Ascending aorta (tissue), 2 donors: ENCODE data around the gene TAF11L4. TPM values are rescaled to one million over a fixed set of nuclear protein-coding genes. Genes with fewer than 3 reads are reported as not detected.
"Not testable (repeated sequence)": the region's sequence is repeated elsewhere in the genome, so short reads cannot be mapped to it uniquely, and the experiment has no call there.

Source experiments
- DNase-seq, 2 donors: peaks; one replicate each; pipeline ENCODE4 v3.0.0-alpha.2; 2019; ENCODE audit warnings: low spot score in 2 of 2
- H3K27ac ChIP-seq, 2 donors: fragments of 200-600 bp; sonication (generic); one replicate each; pipeline ENCODE4 v1.5.1; 2016 to 2017; ENCODE audit warnings: mild to moderate bottlenecking in 1 of 2
- H3K27me3 ChIP-seq: fragments of 200-600 bp; sonication (generic); one replicate; pipeline ENCODE4 v1.5.1; 2017
- H3K36me3 ChIP-seq, 2 donors: fragments of 200-600 bp; sonication (generic); one replicate each; pipeline ENCODE4 v1.5.1; 2016
- H3K4me1 ChIP-seq, 2 donors: fragments of 200-600 bp; sonication (generic); one replicate each; pipeline ENCODE4 v1.5.1; 2016 to 2017; ENCODE audit warnings: mild to moderate bottlenecking in 1 of 2
- H3K4me3 ChIP-seq, 2 donors: fragments of 200-600 bp; sonication (generic); one replicate each; pipeline ENCODE4 v1.5.1; 2016 to 2017; ENCODE audit warnings: mild to moderate bottlenecking in 1 of 2
- H3K9me3 ChIP-seq, 2 donors: fragments of 200-600 bp; sonication (generic); one replicate each; pipeline ENCODE4 v1.5.1; 2016
- intact Hi-C: fragments of 100-400 bp; cut with DNase I; formaldehyde crosslinking; loops from one replicate; pipeline ENCODE4 v1.15.1; 2023
- total RNA-seq: library from RNA; depleted of rRNA; stranded (reverse); fragments of >200 nt; gene quantifications from one replicate; pipeline ENCODE4 v1.1.0, GENCODE V29; 2016
- TF ChIP-seq, protein P1 (sequence below), 3 experiments: fragments of 200-600 bp in 2 of 3; fragments of 450-650 bp in 1 of 3; sonication (generic) in 2 of 3; IDR thresholded peaks; one replicate each; pipeline ENCODE4 v1.5.1; 2016 to 2019; ENCODE audit warnings: antibody characterized with exemption in 3 of 3, mild to moderate bottlenecking in 1 of 3, moderate library complexity in 1 of 3

TAF11L4 gene
- total RNA-seq, 1 donor from 2014 or later = not detected

DNA sequence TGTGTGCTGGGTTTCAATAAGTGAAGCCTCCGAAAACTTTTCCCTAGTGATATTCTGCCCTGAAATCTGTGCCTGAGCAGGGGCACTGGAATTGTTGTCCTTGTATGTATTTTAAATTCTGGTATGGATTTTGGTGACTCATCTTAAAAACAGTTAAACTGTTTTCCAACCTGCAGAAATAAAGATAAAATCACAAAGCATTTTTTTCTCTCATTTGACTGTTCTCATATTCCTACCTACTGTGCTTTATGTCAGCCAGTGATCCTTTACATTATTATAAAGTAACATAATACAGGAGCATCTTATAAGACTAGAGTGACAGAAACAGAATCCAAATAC lies 34.5 kb upstream of the TAF11L4 start:
- Histone ChIP-seq H3K4me3 (no peak overlapping the region), H3K9me3 (no peaks in the 10 kb centered on the region), H3K36me3 (no peaks in the 10 kb centered on the region), H3K4me1 (no peaks in the 10 kb centered on the region), H3K27me3 (no peaks in the 10 kb centered on the region), H3K27ac (no peak overlapping the region)
- no peak for DNase-seq
- TF ChIP-seq, protein P1, sequence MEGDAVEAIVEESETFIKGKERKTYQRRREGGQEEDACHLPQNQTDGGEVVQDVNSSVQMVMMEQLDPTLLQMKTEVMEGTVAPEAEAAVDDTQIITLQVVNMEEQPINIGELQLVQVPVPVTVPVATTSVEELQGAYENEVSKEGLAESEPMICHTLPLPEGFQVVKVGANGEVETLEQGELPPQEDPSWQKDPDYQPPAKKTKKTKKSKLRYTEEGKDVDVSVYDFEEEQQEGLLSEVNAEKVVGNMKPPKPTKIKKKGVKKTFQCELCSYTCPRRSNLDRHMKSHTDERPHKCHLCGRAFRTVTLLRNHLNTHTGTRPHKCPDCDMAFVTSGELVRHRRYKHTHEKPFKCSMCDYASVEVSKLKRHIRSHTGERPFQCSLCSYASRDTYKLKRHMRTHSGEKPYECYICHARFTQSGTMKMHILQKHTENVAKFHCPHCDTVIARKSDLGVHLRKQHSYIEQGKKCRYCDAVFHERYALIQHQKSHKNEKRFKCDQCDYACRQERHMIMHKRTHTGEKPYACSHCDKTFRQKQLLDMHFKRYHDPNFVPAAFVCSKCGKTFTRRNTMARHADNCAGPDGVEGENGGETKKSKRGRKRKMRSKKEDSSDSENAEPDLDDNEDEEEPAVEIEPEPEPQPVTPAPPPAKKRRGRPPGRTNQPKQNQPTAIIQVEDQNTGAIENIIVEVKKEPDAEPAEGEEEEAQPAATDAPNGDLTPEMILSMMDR (IDR thresholded peaks at IDR 0.05) = no peak
- intact Hi-C loops = loop anchor here (10.0 kb wide), 1 partner anchor 272 kb away; the partner anchor contains the start of gene BASP1

DNA sequence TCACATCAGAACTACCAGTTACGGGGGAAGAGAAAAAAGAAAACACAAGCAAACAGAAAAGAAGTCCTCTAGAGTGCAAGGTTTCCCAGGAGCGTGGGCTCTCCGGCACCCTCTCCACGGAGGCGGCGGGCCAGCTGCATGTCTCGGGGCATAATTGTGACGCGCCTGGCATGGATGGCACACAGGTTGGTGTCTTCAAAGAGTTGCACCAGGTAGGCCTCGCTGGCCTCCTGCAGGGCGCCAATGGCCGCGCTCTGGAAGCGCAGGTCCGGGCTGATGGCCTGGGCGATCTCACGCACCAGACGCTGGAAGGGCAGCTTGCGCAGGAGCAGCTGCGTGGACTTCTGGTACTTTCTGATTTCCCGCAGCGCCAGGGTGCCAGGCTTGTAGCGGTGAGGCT lies 30.3 kb upstream of the TAF11L4 start:
- H3K27ac ChIP-seq, H3K4me1 ChIP-seq, intact Hi-C loops, H3K4me3 ChIP-seq, H3K27me3 ChIP-seq, DNase-seq, H3K36me3 ChIP-seq, H3K9me3 ChIP-seq: not testable (repeated sequence)

DNA sequence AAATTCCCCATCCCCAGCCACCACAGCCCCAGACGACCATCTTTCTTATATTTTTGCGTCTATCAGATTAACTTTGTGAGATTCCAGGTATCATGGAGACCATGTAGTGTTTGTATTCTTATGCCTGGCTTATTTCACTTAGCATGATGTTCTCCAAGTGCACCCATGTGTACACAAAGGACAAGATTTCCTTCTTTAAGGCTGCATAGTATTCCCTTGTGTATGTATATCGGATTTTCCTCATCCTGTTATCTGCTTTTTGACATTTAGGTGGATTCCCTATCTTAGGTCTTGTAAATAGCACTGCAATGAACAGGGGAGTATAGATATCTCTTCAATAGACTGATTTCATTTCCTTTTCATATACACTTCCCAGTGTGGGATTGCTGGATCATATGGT lies 28.8 kb upstream of the TAF11L4 start:
- H3K36me3 ChIP-seq = no peaks in the 10 kb centered on the region
- H3K4me1 ChIP-seq = no peaks in the 10 kb centered on the region
- DNase-seq = no peak
- TF ChIP-seq, protein P1 (IDR thresholded peaks at IDR 0.05) = no peak
- H3K27ac ChIP-seq = no peak overlapping the region
- intact Hi-C loops = no loop called here
- no peaks in the 10 kb centered on the region for H3K9me3 ChIP-seq
- H3K27me3 ChIP-seq = no peaks in the 10 kb centered on the region
- H3K4me3 ChIP-seq = no peak overlapping the region

DNA sequence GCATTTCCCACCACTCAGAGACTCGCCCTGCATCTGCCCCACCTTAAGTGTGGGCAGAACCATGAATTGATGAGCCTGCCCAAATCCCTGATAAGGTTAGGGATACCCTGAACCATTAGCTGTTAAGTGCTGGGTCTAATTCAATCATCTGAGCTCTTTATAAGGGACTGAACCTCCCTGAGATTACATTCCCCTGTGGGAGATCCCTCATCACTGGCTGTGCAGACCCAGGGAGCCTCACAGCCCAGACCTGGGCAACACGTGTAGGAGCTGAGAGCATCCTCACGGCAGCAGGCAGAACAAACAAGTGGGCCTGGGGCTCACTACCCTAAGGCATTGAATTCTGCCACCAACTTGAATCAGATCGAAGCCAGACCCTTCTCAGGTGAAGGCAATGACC lies 24.2 kb upstream of the TAF11L4 start:
- no peak overlapping the region for H3K4me3 ChIP-seq
- intact Hi-C loops = no loop called here
- no peaks in the 10 kb centered on the region for H3K4me1 ChIP-seq
- no peaks in the 10 kb centered on the region for H3K9me3 ChIP-seq
- TF ChIP-seq, protein P1 (IDR thresholded peaks at IDR 0.05) = no peak
- no peaks in the 10 kb centered on the region for H3K27me3 ChIP-seq
- no peak overlapping the region for H3K27ac ChIP-seq
- no peaks in the 10 kb centered on the region for H3K36me3 ChIP-seq
- DNase-seq = no peak

DNA sequence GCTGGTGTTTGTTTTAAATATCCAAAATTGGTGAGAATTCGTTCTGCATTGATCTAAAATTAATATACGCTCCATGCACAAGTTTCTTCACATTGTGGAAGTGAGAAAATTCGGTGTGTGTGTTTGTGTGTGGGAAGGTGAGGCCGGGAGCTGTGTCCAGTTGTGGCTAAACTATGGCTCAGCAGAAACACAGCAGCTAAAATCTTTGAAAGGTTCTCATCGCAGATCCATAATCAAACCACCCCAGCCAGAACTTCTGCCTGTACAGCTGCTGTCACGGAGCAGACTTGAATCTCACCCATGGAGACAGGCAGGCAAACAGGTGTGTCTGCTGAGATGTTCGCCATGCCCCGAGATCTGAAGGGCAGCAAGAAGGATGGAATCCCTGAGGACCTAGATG lies 23.7 kb upstream of the TAF11L4 start, which contains the start of gene TAF11L2:
Gene TAF11L2, plus strand, starts transcription at position 301 of the 400 bp plus-strand sequence.
- H3K4me1 ChIP-seq, H3K27me3 ChIP-seq, H3K9me3 ChIP-seq, intact Hi-C loops, H3K36me3 ChIP-seq, H3K27ac ChIP-seq, DNase-seq, H3K4me3 ChIP-seq: not testable (repeated sequence)

DNA sequence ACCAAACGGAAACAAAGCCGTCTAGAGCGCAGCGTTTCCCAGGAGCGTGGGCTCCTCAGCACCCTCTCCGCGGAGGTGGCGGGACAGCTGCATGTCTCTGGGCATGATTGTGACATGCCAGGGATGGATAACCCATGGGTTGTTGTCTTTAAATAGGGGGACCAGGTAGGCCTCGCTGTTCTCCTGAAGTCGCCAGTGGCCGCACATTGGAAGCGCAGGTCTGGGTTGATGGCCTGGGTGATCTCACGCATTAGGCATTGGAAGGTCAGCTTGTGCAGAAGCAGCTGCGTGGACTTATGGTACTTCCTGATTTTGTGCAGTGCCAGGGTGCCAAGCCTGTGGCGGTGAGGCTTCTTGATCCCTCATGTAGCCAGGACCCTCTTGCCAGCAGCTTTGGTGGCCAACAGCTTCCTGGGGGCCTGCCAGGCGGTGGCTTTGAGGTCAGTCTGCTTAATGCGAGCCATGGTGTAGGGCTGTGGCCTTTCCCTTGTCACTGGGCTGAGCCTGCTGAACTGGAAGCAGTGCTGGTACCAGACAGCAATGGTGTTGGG lies 9.8 kb upstream of the TAF11L4 start:
- Histone ChIP-seq H3K4me3 (no peak overlapping the region), H3K27me3 (no peaks in the 10 kb centered on the region), H3K36me3 (no peaks in the 10 kb centered on the region), H3K27ac (no peak overlapping the region), H3K9me3 (no peaks in the 10 kb centered on the region), H3K4me1 (no peaks in the 10 kb centered on the region)
- intact Hi-C loops = no loop called here
- DNase-seq = no peak
- TF ChIP-seq, protein P1 (IDR thresholded peaks at IDR 0.05) = no peak

DNA sequence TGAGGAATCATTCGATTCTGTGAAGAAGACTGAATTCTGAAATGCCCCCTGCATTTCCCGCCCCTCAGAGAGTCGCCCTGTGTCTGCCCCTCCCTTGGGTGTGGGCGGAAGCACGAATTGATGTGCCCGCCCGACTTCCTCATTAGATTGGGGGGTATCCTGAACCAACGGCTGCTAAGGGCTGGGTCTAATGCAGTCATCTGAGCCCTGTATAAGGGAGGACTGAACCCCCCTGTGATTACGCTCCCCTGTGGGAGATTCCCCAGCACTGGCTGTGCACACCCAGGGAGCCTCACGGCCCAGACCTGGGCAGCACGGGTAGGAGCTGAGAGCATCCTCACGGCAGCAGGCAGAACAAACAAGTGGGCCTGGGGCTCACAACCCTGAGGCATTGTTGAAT lies 4.1 kb upstream of the TAF11L4 start:
- intact Hi-C loops, DNase-seq, H3K9me3 ChIP-seq: not testable (repeated sequence)

DNA sequence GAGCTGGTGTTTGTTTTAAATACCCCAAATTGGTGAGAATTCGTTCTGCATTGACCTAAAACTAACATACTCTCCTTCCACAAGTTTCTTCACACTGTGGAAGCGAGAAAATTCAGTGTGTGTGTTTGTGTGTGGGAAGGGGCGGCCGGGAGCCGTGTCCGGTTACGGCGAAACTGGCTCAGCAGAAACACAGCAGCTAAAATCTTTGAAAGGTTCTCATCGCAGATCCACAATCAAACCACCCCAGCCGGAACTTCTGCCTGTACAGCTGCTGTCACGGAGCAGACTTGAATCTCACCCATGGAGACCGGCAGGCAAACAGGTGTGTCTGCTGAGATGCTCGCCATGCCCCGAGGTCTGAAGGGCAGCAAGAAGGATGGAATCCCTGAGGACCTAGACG lies 3.5 kb upstream of the TAF11L4 start, which contains the start of gene TAF11L3:
Gene TAF11L3, plus strand, starts transcription at position 301 of the 400 bp plus-strand sequence.
- H3K4me3 ChIP-seq, H3K4me1 ChIP-seq, H3K9me3 ChIP-seq, DNase-seq, H3K27ac ChIP-seq, H3K36me3 ChIP-seq, intact Hi-C loops, H3K27me3 ChIP-seq: not testable (repeated sequence)

More for the DNA sequence above, 4.1 kb upstream of the TAF11L4 start:
- H3K27me3 ChIP-seq, H3K4me1 ChIP-seq, H3K27ac ChIP-seq, H3K36me3 ChIP-seq, H3K4me3 ChIP-seq: not testable (repeated sequence)

DNA sequence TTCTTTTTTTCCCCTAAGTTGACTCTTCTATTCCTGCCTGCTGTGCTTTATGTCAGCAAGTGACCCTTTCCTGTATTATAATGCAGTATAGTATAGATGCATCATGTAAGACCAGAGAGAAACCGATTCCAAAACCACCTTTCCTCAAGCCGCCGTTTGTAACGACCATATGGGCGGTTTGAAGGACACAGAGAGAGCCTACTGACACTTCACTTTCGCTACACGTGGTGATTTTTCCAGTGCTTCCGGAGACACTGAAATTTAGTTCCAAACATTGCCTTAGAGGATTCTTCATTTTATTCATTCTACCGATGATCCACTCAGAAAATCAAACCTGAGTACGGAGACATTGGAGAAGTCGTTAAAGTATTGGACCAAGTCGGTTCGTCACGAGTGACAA lies 2.1 kb upstream of the TAF11L4 start:
- H3K27ac ChIP-seq, H3K4me1 ChIP-seq, H3K9me3 ChIP-seq, H3K36me3 ChIP-seq, DNase-seq, H3K27me3 ChIP-seq, H3K4me3 ChIP-seq, intact Hi-C loops: not testable (repeated sequence)

DNA sequence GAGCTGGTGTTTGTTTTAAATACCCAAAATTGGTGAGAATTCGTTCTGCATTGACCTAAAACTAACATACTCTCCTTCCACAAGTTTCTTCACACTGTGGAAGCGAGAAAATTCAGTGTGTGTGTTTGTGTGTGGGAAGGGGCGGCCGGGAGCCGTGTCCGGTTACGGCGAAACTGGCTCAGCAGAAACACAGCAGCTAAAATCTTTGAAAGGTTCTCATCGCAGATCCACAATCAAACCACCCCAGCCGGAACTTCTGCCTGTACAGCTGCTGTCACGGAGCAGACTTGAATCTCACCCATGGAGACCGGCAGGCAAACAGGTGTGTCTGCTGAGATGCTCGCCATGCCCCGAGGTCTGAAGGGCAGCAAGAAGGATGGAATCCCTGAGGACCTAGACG lies 3.3 kb downstream of the TAF11L4 start, which contains the start of gene TAF11L5:
Gene TAF11L5, plus strand, starts transcription at position 301 of the 400 bp plus-strand sequence.
- not testable (repeated sequence) for DNase-seq

DNA sequence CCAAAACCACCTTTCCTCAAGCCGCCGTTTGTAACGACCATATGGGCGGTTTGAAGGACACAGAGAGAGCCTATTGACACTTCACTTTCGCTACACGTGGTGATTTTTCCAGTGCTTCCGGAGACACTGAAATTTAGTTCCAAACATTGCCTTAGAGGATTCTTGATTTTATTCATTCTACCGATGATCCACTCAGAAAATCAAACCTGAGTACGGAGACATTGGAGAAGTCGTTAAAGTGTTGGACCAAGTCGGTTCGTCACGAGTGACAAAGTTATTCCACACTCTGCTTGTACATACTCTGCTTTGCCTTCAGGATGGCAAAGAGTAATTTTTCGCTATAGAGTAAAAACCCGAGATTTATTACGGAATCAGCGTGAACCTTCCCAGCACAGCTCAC lies 4.9 kb downstream of the TAF11L4 start:
- intact Hi-C loops = not testable (repeated sequence)
- peak in 1 of 2 donors; percentile 73 for DNase-seq

More for the DNA sequence above, 3.3 kb downstream of the TAF11L4 start, which contains the start of gene TAF11L5:
- H3K27me3 ChIP-seq, intact Hi-C loops, H3K36me3 ChIP-seq, H3K9me3 ChIP-seq, H3K4me1 ChIP-seq, H3K27ac ChIP-seq, H3K4me3 ChIP-seq: not testable (repeated sequence)

More for the DNA sequence above, 4.9 kb downstream of the TAF11L4 start:
- H3K9me3 ChIP-seq, H3K4me1 ChIP-seq, H3K4me3 ChIP-seq, H3K27ac ChIP-seq, H3K36me3 ChIP-seq, H3K27me3 ChIP-seq: not testable (repeated sequence)
